Stomach smooth muscle (tissue), 2 donors: ENCODE results near the gene DPF3.

Experiments used
- H3K27ac ChIP-seq: one replicate; pipeline ENCODE4 v1.7.0; 2013; ENCODE audit warnings: mild to moderate bottlenecking, low read length, inconsistent platforms
- H3K27me3 ChIP-seq, 2 donors: one replicate each; pipeline ENCODE4 v1.7.0; 2013; ENCODE audit warnings: low read length in 2 of 2; ENCODE audit not compliant: insufficient read depth in 2 of 2, control insufficient read depth in 1 of 2
- H3K36me3 ChIP-seq, 2 donors: one replicate each; pipeline ENCODE4 v1.7.0; 2013; ENCODE audit warnings: low read length in 2 of 2; ENCODE audit not compliant: control insufficient read depth in 2 of 2, insufficient read depth in 2 of 2
- H3K4me1 ChIP-seq: one replicate; pipeline ENCODE4 v1.7.0; 2013; ENCODE audit warnings: low read length; ENCODE audit not compliant: control insufficient read depth, insufficient read depth
- H3K4me3 ChIP-seq, 2 donors: one replicate each; pipeline ENCODE4 v1.7.0; 2013; ENCODE audit warnings: low read length in 2 of 2
- H3K9ac ChIP-seq, 2 donors: one replicate each; pipeline ENCODE4 v1.7.0; 2013; ENCODE audit warnings: low read length in 2 of 2, mild to moderate bottlenecking in 1 of 2
- H3K9me3 ChIP-seq, 2 donors: one replicate each; pipeline ENCODE4 v1.7.0; 2013; ENCODE audit warnings: low read length in 2 of 2; ENCODE audit not compliant: control insufficient read depth in 2 of 2
- donor health status: healthy.
- donor health status: Pancreatic carcinoma.

Gene DPF3

DNA sequence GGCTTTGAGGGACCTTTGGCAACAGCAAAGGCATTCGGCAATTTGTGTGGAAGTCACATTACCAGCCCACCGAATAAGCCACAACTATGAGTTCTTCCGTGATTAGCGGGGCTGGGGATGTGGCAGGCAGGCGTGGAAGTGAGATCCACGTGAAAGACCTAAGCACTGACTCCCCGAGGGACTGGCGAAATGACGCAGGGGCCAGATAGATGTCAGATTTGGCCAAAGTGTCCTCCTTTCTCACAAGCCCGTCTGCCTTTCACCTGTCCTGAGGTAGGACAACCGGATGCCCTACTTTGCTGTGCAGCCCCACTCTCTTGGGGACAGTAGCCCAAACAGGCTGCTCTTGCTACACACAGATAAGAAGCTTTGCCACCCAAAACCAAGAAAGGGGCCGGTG lies 54.5 kb downstream of the DPF3 start:
- no peaks in the 10 kb centered on the region for H3K36me3 ChIP-seq
- no peaks in the 10 kb centered on the region for H3K4me1 ChIP-seq
- H3K27ac ChIP-seq = no peak overlapping the region
- no peaks in the 10 kb centered on the region for H3K27me3 ChIP-seq
- no peaks in the 10 kb centered on the region for H3K9me3 ChIP-seq
- H3K4me3 ChIP-seq = no peak overlapping the region
- H3K9ac ChIP-seq = no peak overlapping the region

DNA sequence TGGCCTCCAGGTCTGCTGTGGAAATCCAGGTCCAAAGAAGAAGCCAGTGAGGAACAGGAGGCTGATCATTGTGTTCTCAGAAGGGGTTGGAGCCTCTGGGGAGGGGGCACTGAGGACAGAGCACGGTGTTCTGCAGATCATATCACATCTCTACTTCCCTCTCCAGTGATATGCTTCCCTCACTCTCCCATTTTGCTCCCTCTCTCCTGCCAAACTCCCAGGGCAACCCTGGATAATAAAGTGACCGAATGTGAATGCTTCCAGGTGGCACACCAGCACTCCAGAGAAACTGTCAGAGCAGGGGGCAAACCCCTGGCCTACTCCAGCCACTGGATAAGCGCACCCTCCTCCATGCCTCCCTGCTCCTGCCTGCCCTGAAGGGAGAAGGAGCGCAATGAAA lies 57.8 kb downstream of the DPF3 start:
- H3K36me3 ChIP-seq = no peaks in the 10 kb centered on the region
- peaks cover 9% of the 10 kb centered on the region for H3K4me1 ChIP-seq
- H3K9me3 ChIP-seq = no peaks in the 10 kb centered on the region
- no peak overlapping the region for H3K27ac ChIP-seq
- no peaks in the 10 kb centered on the region for H3K27me3 ChIP-seq
- no peak overlapping the region for H3K9ac ChIP-seq
- no peak overlapping the region for H3K4me3 ChIP-seq

DNA sequence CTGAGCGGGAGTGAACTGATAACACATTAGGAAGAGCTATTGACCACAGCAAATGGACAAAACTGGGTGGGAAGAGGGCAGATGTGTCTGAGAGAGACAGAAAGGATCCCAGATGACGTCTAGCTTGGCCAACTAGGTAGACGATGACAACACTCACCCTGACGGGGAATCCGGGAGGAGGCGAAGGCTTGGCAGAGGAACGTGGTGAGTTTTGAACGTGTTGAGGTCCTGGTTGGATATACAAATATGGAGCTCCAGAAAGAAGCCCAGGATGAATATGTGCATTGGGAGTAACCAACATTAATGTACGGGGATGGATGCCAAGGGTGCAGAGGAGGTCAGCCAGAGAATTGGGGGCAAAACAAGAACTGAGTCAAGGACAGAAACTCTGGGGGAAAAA lies 60.7 kb downstream of the DPF3 start:
- Histone ChIP-seq H3K4me1 (peaks cover 14% of the 10 kb centered on the region), H3K4me3 (no peak overlapping the region), H3K9me3 (no peaks in the 10 kb centered on the region)

DNA sequence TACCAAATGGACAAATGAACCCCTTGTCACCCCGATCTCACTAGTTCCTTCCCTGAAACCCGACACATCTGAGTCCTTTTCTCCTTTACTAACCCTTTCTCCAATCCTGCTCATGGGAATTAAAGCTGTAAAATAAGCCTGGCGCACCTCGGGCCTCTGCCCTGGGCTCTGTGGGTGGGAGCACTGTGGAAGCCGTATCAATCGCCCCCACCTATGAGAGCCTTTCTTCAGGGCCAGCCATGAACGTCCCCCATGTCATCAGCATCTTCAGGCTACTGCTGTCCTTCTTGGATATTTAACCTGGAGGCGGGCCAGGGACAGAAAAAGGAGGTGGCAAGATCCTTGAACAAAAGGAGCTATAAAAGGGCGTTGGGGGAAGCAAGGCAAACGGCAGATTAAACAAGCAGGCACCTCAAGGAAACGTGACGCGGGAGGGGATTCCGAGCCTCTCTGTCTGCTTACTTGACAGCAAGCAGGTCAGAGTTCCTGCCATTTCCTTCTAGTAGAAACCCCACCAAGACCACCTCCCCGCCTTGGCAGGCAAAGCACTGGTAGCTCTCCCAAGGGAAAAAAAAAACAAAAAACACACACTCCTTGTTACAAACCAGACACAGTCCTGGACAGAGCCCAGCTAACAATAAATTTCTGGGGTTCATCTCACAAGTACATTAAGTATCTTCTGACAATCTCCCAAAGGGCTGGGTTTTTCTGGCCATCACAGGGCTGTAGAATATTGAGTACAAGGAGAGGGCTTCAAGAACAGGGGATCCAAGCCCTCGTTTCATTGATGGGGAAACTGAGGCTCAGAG lies 62.9 kb downstream of the DPF3 start:
- peak overlapping the region; percentile 44 to 47 for H3K9ac ChIP-seq
- H3K4me1 ChIP-seq = peaks cover 14% of the 10 kb centered on the region
- H3K36me3 ChIP-seq = no peaks in the 10 kb centered on the region
- peak overlapping the region; percentile 47 to 49 for H3K4me3 ChIP-seq
- H3K9me3 ChIP-seq = no peaks in the 10 kb centered on the region
- no peaks in the 10 kb centered on the region for H3K27me3 ChIP-seq
- peak overlapping the region; percentile 37 for H3K27ac ChIP-seq

More for the DNA sequence above, 60.7 kb downstream of the DPF3 start:
- Histone ChIP-seq H3K36me3 (no peaks in the 10 kb centered on the region), H3K9ac (no peak overlapping the region), H3K27ac (no peak overlapping the region), H3K27me3 (no peaks in the 10 kb centered on the region)

DNA sequence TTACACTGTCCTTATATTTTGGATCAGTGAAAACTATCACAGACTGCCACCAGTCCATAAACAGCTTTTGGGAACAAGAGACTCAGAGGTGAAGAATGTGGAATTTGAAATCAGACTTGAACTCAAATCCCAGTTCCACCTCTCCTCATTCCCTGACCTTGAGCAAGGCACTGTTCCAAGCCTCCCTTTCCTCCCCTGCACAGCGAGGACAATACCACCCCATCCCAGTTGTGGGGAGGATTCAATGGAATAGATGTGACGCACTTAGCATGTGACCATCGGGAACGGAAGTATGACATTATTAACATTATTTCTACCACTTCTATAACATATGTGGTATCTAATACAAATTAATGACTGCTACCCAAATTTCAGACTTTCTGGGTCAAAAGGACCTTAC lies 63.5 kb downstream of the DPF3 start:
- Histone ChIP-seq H3K4me1 (peaks cover 14% of the 10 kb centered on the region), H3K9ac (peak overlapping the region in 1 of 2 donors; percentile 34), H3K9me3 (no peaks in the 10 kb centered on the region), H3K36me3 (no peaks in the 10 kb centered on the region), H3K4me3 (no peak overlapping the region), H3K27ac (peak overlapping the region; percentile 37), H3K27me3 (no peaks in the 10 kb centered on the region)

DNA sequence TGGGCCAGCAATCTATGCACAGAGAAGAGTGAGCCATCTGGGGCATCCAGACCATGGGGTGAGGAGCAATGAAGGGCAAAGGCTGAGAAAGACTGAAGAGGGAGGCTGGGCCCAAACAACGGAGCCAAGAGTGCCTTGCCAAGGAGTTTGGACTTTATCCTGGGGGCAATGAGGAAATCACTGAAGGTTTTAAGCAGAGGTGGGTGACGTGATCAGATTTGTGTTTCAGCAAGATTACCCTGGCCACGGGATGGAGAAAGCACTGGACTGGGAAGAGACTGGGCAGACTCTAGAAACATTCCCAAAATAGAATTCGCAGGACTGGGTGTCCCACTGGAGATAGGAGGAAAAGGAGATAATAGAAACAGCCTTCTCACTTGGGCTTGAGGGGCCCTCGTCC lies 65.3 kb downstream of the DPF3 start:
- Histone ChIP-seq H3K36me3 (no peaks in the 10 kb centered on the region), H3K27me3 (no peaks in the 10 kb centered on the region), H3K9ac (no peak overlapping the region), H3K9me3 (no peaks in the 10 kb centered on the region), H3K27ac (no peak overlapping the region), H3K4me1 (peaks cover 14% of the 10 kb centered on the region), H3K4me3 (no peak overlapping the region)

DNA sequence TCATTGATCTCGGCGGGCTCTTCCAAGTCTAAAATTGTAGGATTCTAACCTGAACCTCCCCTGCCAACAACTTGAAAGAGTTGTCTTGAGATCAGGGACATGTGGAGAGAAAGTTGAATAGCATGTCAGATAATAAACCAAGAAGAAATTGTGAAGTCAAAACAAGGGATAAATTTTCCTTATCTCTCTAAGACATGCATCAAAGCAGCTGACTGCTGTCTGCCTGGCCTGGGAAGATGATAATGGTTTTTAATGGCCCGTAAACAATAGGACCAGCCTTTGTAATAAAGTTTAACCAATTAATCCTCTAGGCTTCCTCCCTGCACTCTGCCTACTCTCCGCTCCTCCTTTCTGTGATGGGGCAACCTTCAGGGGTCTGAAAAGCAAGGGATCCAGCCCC lies 67.9 kb downstream of the DPF3 start:
- Histone ChIP-seq H3K9me3 (no peaks in the 10 kb centered on the region), H3K36me3 (no peaks in the 10 kb centered on the region), H3K4me1 (peaks cover 5% of the 10 kb centered on the region), H3K27ac (no peak overlapping the region), H3K9ac (no peak overlapping the region), H3K4me3 (no peak overlapping the region), H3K27me3 (no peaks in the 10 kb centered on the region)

DNA sequence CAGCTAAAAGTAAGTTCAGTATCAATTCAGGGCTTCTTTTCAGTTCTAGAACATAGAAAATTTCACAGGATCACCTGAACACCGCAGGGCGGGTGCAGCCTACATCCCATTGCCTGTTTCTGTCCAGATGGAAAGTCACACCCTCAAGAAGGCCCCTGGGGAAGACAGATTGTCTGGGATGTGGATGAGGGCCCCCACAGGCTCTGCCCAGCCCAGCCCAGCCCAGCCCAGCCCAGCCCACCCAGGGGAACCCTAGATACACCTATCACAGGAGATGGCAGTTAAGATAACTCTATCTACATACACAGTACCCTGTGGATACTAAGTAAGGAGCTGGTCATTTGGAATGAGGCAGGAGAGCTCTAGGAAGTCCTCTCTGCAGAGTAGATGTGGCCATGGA lies 68.4 kb downstream of the DPF3 start:
- Histone ChIP-seq H3K4me1 (no peaks in the 10 kb centered on the region), H3K9ac (no peak overlapping the region), H3K9me3 (no peaks in the 10 kb centered on the region), H3K27me3 (no peaks in the 10 kb centered on the region), H3K4me3 (no peak overlapping the region), H3K36me3 (no peaks in the 10 kb centered on the region), H3K27ac (no peak overlapping the region)

DNA sequence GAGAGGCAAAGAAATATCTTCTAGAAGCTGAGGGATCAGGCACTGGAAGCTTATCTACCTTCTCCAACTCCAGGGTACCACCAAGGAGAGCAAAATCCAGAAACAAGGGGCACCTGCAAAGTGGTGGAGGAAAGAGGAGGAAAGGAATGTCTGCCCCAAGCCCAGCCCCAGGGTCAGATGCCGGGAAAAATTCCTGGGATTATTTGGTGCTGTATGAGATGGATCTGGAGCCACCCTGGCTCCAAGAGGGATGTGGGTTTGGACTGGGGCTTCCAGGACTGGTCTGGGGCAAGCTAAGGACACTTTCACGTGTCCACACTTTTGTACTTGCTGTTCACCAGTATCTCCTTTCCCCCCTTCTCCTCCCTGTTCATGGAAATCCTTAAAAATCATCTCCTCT lies 69.8 kb downstream of the DPF3 start:
- H3K9me3 ChIP-seq = no peaks in the 10 kb centered on the region
- no peak overlapping the region for H3K27ac ChIP-seq
- H3K36me3 ChIP-seq = no peaks in the 10 kb centered on the region
- H3K9ac ChIP-seq = no peak overlapping the region
- H3K4me3 ChIP-seq = no peak overlapping the region
- H3K27me3 ChIP-seq = no peaks in the 10 kb centered on the region
- H3K4me1 ChIP-seq = no peaks in the 10 kb centered on the region

DNA sequence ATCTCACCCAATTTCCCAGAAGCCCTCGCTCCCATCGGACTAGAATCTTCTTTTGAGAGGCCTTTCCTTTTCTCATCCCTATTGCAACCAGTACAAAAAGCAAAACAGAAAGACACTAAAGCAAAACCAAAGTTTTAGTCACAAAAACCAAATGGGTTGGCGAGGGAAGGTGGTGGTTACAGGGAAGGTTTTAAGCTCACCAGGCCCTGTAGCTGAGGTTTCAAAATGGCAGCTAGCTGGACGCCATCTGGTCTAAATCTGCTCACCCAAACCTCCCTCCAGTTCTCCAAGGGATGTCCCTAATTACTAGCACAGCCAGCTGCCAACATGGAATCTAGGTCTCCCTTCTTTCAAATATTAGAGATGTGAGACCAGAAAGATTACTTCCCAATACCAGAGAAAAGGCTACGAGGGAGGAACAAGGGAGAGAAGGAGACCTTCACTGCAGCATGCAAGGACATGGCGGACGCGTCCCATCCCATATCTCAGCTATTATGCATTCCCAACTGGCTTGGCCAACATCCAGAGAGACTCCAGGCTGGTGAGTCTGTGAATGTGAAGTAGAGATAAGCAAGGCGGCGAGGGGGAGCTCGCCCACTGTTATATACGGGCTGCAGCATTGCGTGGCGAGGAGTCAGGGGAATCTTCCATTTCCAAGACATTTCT lies 70.8 kb downstream of the DPF3 start:
- H3K36me3 ChIP-seq = no peaks in the 10 kb centered on the region
- H3K27me3 ChIP-seq = no peaks in the 10 kb centered on the region
- H3K27ac ChIP-seq = no peak overlapping the region
- H3K4me1 ChIP-seq = no peaks in the 10 kb centered on the region
- H3K9ac ChIP-seq = no peak overlapping the region
- H3K4me3 ChIP-seq = no peak overlapping the region
- H3K9me3 ChIP-seq = no peaks in the 10 kb centered on the region

DNA sequence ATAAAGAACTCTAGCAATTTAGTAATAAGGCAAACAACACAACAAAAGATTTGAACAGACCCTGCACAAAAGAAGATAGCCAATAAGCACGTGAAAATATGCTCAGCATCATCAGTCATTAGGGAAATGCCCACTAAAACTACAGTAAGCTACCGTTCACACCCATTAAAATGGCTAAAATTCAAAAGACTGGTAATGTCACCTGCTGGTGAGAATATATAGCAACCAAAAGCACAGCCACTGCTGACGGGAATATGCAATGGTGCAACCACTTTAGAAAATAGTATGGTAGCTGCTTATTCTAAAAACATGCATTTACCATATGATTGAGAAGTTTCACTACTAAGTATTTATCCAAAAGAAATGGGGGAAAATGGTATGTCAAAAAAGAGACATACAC lies 74.9 kb downstream of the DPF3 start:
- H3K4me1 ChIP-seq = no peaks in the 10 kb centered on the region

More for the DNA sequence above, 74.9 kb downstream of the DPF3 start:
- Histone ChIP-seq H3K4me3 (no peak overlapping the region), H3K36me3 (no peaks in the 10 kb centered on the region), H3K27ac (no peak overlapping the region), H3K9ac (no peak overlapping the region), H3K27me3 (no peaks in the 10 kb centered on the region), H3K9me3 (no peaks in the 10 kb centered on the region)
